Fibroblast of villous mesenchyme (primary cell): ENCODE data around the gene ZNF587B. TPM values are rescaled to one million over a fixed set of nuclear protein-coding genes. Genes with fewer than 3 reads are reported as not detected.

Source experiments
- total RNA-seq: library from RNA; depleted of rRNA; stranded (reverse); fragments of >200 nt; gene quantifications from 2 replicates; pipeline ENCODE4 v1.2.3, GENCODE V29; 2012

ZNF587B gene
- total RNA-seq, 1 donor, result 28.1 TPM

Other genes starting within 250 kb of the ZNF587B start
- 11.3 and 12.1 TPM in 2 replicates for gene ZIK1, start 246.2 kb upstream of the ZNF587B start, total RNA-seq
- gene ZNF530, start 230.4 kb upstream of the ZNF587B start, total RNA-seq, result 3.9 and 7.1 TPM in 2 replicates
- gene ZNF134, start 216.1 kb upstream of the ZNF587B start, total RNA-seq, result 20.0 and 21.2 TPM in 2 replicates
- 9.3 and 11.7 TPM in 2 replicates for gene ZNF211, start 197.1 kb upstream of the ZNF587B start, total RNA-seq
- gene ZSCAN4, start 161.4 kb upstream of the ZNF587B start, total RNA-seq, result not detected in 2 replicates
- 6.4 and 6.5 TPM in 2 replicates for gene ZNF551, start 148.3 kb upstream of the ZNF587B start, total RNA-seq
- 1.3 and 1.7 TPM in 2 replicates for gene ZNF154, start 121.1 kb upstream of the ZNF587B start, total RNA-seq
- 5.8 and 6.9 TPM in 2 replicates for gene ZNF671, start 102.7 kb upstream of the ZNF587B start, total RNA-seq
- gene ZNF776, start 83.5 kb upstream of the ZNF587B start, total RNA-seq, result 11.9 and 14.7 TPM in 2 replicates
- gene ZNF586, start 60.6 kb upstream of the ZNF587B start, total RNA-seq, result 12.2 and 22.9 TPM in 2 replicates
- 7.4 and 12.1 TPM in 2 replicates for gene ZNF552, start 15.4 kb upstream of the ZNF587B start, total RNA-seq
- 22.2 and 29.8 TPM in 2 replicates for gene ZNF587, start 19.6 kb downstream of the ZNF587B start, total RNA-seq
- gene ZNF814, start 58.7 kb downstream of the ZNF587B start, total RNA-seq, result 7.8 and 9.3 TPM in 2 replicates
- gene ZNF417, start 86.3 kb downstream of the ZNF587B start, total RNA-seq, result 12.2 and 19.4 TPM in 2 replicates
- gene ZNF418, start 105.1 kb downstream of the ZNF587B start, total RNA-seq, result 3.5 and 5.2 TPM in 2 replicates
- 4.8 and 5.2 TPM in 2 replicates for gene ZNF256, start 117.4 kb downstream of the ZNF587B start, total RNA-seq
- under 0.01 and 0.32 TPM in 2 replicates for gene C19orf18, start 144.2 kb downstream of the ZNF587B start, total RNA-seq
- gene ZNF606, start 172.5 kb downstream of the ZNF587B start, total RNA-seq, result 13.8 and 16.8 TPM in 2 replicates
- gene ZSCAN1, start 203.7 kb downstream of the ZNF587B start, total RNA-seq, result not detected in 2 replicates
- 1.6 and 4.3 TPM in 2 replicates for gene ZNF135, start 229.0 kb downstream of the ZNF587B start, total RNA-seq